A673 (cell line): ENCODE measurements around the gene CELA2B. TPM values are rescaled to one million over a fixed set of nuclear protein-coding genes. Genes with fewer than 3 reads are reported as not detected.

Experiments
- BruUV-seq: library from RNA; stranded (reverse); fragments of 400-500 nt; replicated peaks from 2 replicates; lab custom pipeline; 2021; lab: Mats Ljungman, UMichigan
- CTCF ChIA-PET: fragments of 300-600 bp; sonication (Branson Sonifier 250); formaldehyde crosslinking; loops from one replicate; lab custom pipeline; 2022; ENCODE audit warnings: antibody characterized with exemption; lab: Charles Lee
- POLR2A ChIA-PET: fragments of 300-600 bp; sonication (Branson Sonifier 250); formaldehyde crosslinking; loops from one replicate; lab custom pipeline; 2022; ENCODE audit warnings: antibody characterized with exemption; ENCODE audit not compliant: low non-redundant PET; lab: Charles Lee
- DNase-seq: peaks from one replicate; pipeline ENCODE4 v3.0.0-alpha.2; 2015; ENCODE audit warnings: low spot score
- H3K27ac ChIP-seq: fragments of 200-600 bp; sonication (generic); 2 replicates; pipeline ENCODE4 v1.5.1; 2016; ENCODE audit warnings: mixed run types, low read depth, mild to moderate bottlenecking, mixed read lengths, antibody characterized with exemption, low read length; ENCODE audit not compliant: poor library complexity, severe bottlenecking
- H3K27me3 ChIP-seq: fragments of 200-600 bp; sonication (generic); replicated peaks from 2 replicates; pipeline ENCODE4 v1.6.1; 2017; ENCODE audit warnings: mixed run types, low read depth, mild to moderate bottlenecking, mixed read lengths, antibody characterized with exemption, low read length; ENCODE audit not compliant: insufficient read depth, poor library complexity
- H3K36me3 ChIP-seq: fragments of 200-600 bp; sonication (generic); 2 replicates; pipeline ENCODE4 v1.6.1; 2016; ENCODE audit warnings: mixed run types, mild to moderate bottlenecking, mixed read lengths, antibody characterized with exemption, low read length; ENCODE audit not compliant: insufficient read depth, poor library complexity, severe bottlenecking
- H3K4me1 ChIP-seq: fragments of 200-600 bp; sonication (generic); 2 replicates; pipeline ENCODE4 v1.6.1; 2017; ENCODE audit warnings: mixed run types, mild to moderate bottlenecking, mixed read lengths, antibody characterized with exemption, low read length; ENCODE audit not compliant: insufficient read depth, poor library complexity, severe bottlenecking
- H3K4me3 ChIP-seq: fragments of 200-600 bp; sonication (generic); 2 replicates; pipeline ENCODE4 v1.5.1; 2016; ENCODE audit warnings: low read depth, mixed run types, mild to moderate bottlenecking, mixed read lengths, low read length; ENCODE audit not compliant: poor library complexity, severe bottlenecking
- H3K9me3 ChIP-seq: fragments of 200-600 bp; sonication (generic); 2 replicates; pipeline ENCODE4 v1.6.1; 2016; ENCODE audit warnings: mixed run types, low read depth, mild to moderate bottlenecking, mixed read lengths, antibody characterized with exemption, low read length; ENCODE audit not compliant: poor library complexity, severe bottlenecking
- EZH2 ChIP-seq: fragments of 200-600 bp; sonication (generic); IDR thresholded peaks from 2 replicates; pipeline ENCODE4 v1.6.1; 2017; ENCODE audit warnings: borderline replicate concordance, low read depth, mild to moderate bottlenecking, mixed read lengths, antibody characterized with exemption, low read length; ENCODE audit not compliant: poor library complexity, severe bottlenecking
- intact Hi-C: fragments of 100-400 bp; cut with micrococcal nuclease; formaldehyde crosslinking; loops from one replicate; pipeline ENCODE4 v1.10.0; 2022; ENCODE audit not compliant: unreplicated experiment
- total RNA-seq: library from RNA; stranded (reverse); gene quantifications from 2 replicates; pipeline ENCODE4 v1.2.3, GENCODE V29; 2021
- TF ChIP-seq, protein P1 (sequence below): fragments of 300-800, 200-600 bp; sonication (generic); conservative IDR thresholded peaks from 2 replicates; pipeline ENCODE4 v1.5.1; 2017; ENCODE audit warnings: low read depth, mild to moderate bottlenecking, antibody characterized with exemption, low read length, moderate library complexity, mixed read lengths

CELA2B gene
- total RNA-seq, 1 experiment from 2014 or later: not detected

DNA sequence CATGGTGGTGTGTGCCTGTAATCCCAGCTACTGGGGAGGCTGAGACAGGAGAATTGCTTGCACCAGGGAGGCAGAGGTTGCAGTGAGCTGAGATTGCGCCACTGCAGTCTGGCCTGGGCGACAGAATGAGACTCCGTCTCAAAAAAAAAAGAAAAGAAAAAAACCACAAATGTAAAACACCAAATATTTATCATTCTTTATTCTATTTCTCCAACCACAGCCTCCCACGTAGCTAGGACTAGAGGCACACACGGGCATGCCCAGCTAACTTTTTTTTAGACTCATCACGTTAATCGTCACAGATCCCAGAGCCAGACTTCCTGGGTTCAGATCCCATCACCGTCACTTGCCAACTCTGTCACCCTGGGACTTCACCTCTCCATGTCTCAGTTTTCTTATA is 64.3 kb downstream of the CELA2B start:
- Histone ChIP-seq H3K9me3 (no peaks in the 10 kb centered on the region), H3K4me1 (no peaks in the 10 kb centered on the region), H3K27ac (no peak overlapping the region), H3K36me3 (peaks cover 36% of the 10 kb centered on the region), H3K4me3 (no peak overlapping the region), H3K27me3 (no peaks in the 10 kb centered on the region)
- ChIA-PET POLR2A (no interaction called here), CTCF (no interaction called here)
- no TSS peak for BruUV-seq
- TF ChIP-seq EZH2: no peak
- TF ChIP-seq, protein P1, sequence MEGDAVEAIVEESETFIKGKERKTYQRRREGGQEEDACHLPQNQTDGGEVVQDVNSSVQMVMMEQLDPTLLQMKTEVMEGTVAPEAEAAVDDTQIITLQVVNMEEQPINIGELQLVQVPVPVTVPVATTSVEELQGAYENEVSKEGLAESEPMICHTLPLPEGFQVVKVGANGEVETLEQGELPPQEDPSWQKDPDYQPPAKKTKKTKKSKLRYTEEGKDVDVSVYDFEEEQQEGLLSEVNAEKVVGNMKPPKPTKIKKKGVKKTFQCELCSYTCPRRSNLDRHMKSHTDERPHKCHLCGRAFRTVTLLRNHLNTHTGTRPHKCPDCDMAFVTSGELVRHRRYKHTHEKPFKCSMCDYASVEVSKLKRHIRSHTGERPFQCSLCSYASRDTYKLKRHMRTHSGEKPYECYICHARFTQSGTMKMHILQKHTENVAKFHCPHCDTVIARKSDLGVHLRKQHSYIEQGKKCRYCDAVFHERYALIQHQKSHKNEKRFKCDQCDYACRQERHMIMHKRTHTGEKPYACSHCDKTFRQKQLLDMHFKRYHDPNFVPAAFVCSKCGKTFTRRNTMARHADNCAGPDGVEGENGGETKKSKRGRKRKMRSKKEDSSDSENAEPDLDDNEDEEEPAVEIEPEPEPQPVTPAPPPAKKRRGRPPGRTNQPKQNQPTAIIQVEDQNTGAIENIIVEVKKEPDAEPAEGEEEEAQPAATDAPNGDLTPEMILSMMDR: no peak
- no peak for DNase-seq
- intact Hi-C loops: no loop called here

Other genes with a start within 250 kb of the CELA2B start
- 2.0 and 2.7 TPM in 2 replicates for gene FHAD1, start 228.9 kb upstream of the CELA2B start, total RNA-seq
- gene EFHD2, start 66.2 kb upstream of the CELA2B start, total RNA-seq: 30.6 and 32.5 TPM in 2 replicates
- gene CTRC, start 37.7 kb upstream of the CELA2B start, total RNA-seq: 0.52 and 0.95 TPM in 2 replicates
- not detected in 2 replicates for gene CELA2A, start 19.4 kb upstream of the CELA2B start, total RNA-seq
- gene CASP9, start 48.1 kb downstream of the CELA2B start, total RNA-seq: 7.0 and 8.9 TPM in 2 replicates
- 17.1 and 18.6 TPM in 2 replicates for gene DNAJC16, start 50.7 kb downstream of the CELA2B start, total RNA-seq
- gene AGMAT, start 108.9 kb downstream of the CELA2B start, total RNA-seq: 0.11 and 0.20 TPM in 2 replicates
- 38.1 and 41.3 TPM in 2 replicates for gene DDI2, start 141.4 kb downstream of the CELA2B start, total RNA-seq
- 53.9 and 56.2 TPM in 2 replicates for gene PLEKHM2, start 208.2 kb downstream of the CELA2B start, total RNA-seq